Loucy (cell line): ENCODE measurements around the gene ZNF609.

Source experiments
- CTCF ChIP-seq: fragments of 200-600 bp; sonication (generic); conservative IDR thresholded peaks from 2 replicates; pipeline ENCODE4 v1.5.1; 2014; ENCODE audit warnings: mild to moderate bottlenecking, antibody characterized with exemption, low read length
- EZH2phosphoT487 ChIP-seq: fragments of 200-600 bp; IDR thresholded peaks from 2 replicates; pipeline ENCODE4 v1.6.1; 2018; ENCODE audit warnings: antibody characterized with exemption, mild to moderate bottlenecking, moderate library complexity, borderline replicate concordance

- TF ChIP-seq CTCF (no peak), EZH2phosphoT487 (no peak)
These were observed 42.8 kb downstream of the ZNF609 start for GRCh38 chr15:64503197-64503596.
